Raji (cell line): ENCODE results near the gene DEF6.

Experiments used
- POLR2A ChIP-seq: IDR thresholded peaks from 2 replicates; pipeline ENCODE4 v1.6.1; 2011; ENCODE audit warnings: low read depth, low read length, control low read depth; ENCODE audit not compliant: insufficient read depth

Gene DEF6

DNA sequence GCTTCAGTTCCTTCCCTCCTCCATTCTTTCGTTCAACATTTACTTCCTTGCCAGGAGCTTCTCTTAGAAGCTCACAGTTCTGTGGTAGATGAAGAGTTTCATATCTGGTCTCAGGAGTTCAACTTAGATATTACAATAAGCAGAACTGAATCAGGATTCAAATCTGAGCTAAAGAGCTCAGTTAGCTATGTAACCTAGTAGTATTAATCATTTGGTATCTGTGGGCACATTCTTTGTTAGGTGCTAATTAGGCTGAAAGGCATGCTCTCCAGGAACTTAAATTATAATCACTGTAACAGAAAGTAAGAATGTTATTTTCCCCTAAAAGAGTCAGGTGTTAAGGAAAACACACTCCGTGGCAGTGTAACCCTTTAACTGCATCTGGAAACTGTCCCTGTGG is 29.7 kb upstream of the DEF6 start:
- no peak for TF ChIP-seq POLR2A

DNA sequence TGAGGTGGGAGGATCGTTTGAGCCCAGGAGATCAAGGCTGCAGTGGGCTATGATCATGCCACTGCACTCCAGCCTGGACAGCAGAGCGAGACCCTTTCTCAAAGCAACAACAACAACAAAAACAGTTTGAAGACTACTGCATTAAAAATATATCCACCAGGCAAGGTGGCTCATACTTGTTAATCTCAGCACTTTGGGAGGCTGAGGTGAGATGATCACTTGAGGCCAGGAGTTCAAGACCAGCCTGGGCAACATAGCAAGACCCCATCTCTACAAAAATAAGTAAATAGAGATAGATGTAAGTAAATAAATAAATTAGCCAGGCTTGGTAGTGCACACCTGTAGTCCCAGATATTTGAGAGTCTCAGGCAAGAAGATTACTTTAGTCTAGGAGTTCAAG is 25.6 kb upstream of the DEF6 start:
- TF ChIP-seq POLR2A, result no peak

DNA sequence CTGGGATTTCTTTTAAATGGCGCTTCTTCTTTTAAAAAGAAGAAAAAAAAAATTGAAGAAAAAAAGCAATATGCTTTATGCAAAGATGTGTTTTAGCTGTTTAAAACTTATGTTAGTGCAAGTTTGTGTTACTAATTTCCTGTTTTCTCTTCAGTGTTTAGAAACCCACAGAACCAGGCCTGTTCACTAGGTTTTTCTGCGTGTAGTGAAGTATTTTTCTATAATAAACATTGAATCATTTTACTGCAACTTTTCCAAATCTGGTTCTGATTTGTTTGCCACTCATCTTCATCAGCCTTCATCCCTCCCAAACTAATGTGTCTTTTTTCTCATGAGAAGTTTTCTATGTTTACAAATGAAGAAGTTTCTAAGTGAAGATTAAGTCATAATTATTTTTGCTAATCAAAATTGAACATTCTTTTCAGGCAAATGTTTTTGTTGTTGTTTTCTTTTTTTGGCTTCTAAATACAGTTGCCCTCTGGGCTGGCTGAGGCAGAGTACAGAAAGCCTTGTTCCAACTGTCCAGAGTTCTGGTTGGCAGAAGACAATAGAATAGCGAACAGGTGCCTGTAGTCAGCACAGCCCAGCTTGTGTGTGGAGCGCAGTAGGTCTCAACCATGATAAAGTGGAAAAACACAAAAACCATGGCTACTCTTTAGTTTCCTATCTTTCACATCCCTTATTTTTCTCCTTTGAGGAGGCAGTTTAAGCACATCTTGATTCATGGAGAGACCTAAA is 23.6 kb upstream of the DEF6 start:
- no peak for TF ChIP-seq POLR2A

DNA sequence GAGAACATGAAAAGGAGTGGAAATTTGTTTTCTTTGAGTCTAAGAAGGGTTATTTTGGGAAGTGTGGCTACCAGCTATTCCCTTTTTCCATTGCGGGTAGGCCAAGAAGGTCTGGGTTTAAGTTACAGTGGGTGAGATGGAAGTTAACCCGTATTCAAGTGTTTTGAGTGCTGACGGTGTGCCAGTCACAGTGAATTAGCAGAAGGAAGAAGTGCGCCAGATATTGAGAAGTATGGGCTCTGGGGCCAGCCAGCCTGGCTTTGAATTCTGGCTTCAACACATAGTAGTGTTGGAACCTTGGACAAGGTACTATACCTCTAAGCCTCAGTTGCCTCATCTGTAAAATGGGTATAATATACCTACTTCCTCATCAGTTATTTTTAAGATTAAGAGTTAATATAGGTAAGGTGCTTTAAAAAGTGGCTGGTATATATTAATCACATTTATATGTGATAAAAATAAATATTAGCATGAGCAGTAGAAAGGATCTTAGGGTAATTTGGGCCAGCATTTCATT is 21.8 kb upstream of the DEF6 start:
- no peak for TF ChIP-seq POLR2A

DNA sequence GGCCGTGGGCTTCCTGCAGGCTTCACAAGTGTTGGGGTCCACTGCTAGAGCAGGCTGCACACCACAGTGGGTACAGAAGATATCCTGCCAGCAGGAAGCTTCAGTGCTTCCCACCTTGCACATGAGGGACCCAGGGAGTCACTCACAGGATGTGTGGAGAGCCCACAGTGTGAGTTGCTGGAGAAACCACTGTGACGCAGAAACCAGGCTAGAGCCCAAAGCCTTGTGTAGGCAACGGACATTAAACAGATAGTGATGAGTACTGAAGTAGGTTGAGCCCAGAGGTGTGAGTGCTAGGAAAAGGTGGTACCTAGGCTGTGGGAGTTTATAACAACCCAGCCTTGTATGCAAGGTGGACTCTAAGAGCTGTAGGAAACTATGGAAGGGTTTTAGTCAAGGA is 18.9 kb upstream of the DEF6 start:
- no peak for TF ChIP-seq POLR2A

DNA sequence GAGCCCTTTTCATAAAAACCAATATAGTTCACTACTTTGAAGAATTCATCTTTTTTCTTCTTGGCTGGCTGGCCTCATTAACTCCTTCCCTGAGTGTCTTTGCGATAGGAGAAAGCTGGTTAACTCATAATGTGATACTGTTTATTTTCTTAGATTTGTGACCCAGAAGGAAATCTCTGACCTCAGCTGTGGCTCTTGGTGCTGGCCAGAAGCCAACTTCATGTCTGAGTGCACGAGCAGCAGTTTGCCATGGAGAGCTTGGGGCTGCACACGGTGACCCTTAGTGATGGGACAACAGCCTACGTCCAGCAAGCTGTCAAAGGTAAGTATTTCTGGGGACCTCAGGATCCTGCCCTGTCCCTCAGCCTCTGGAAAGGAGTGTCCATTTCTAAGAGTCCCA is 16.7 kb upstream of the DEF6 start:
- no peak for TF ChIP-seq POLR2A

DNA sequence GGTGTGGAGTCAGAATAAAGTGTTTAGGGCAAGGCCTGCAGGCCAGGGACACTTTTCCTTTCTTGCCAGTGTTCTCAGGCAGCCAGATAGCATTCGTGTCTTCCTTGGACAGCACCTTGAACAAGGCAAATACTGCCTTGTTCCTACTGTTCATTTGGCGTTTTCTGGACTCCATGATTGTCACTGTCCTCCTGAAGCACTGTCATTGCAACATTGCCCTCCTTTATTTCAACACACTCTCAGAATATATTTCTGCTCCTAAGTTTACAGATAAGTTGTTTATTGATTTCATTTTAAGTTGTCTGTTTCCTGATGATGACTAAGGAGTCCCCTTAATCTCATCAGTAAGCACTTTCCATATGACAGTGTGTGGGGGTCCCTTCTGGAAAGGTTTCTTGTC is 15.1 kb upstream of the DEF6 start:
- TF ChIP-seq POLR2A, result no peak

DNA sequence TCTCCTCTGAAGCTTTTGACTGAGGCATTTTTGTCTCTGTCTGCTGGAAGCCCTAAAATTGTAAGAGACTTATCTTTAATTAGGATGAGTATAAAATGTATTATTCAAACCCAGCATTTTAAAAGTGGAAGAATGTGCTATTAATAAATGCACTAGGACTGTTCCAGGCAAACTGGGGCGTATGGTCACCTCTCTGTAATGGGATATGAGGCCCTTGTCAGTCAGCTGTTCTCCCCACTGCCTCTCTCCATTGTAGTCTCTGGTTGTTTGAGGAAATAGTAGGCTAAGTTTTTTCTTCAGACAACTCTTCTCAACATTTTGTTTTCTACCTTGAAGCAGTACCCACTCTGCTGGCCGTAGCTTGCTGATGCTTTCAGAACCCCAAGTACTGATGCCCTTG is 14.3 kb upstream of the DEF6 start:
- TF ChIP-seq POLR2A, result no peak

DNA sequence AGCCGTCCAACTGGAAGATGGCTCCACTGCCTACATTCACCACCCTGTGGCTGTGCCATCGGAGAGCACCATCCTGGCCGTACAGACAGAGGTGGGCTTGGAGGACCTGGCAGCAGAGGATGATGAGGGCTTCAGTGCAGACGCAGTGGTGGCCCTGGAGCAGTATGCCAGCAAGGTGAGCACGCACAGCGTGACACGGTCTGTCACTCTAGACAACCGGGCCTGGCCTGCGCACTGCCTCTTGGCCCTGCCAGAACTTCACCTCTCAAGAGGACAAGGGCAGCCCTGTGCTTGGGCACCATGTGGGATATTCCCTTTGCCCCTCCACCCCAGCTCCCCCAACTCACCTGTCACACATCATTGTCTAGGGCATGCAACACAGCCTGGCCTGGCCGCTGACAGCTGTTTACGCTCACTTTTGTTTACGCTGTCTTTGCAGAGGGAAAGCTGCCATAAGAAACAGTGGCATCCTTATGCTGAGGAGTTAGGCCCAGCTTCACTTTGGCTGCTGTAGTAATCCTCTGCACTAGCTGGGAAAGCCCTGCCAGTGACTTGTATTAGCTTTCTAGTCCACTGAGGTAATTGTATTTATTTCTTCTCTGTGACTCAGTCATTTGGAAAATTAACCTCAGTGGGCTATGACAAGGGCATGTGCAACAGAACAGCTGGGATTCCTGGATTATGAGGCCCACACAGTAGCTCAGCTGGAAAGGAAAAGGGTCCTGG is 9.8 kb upstream of the DEF6 start:
- TF ChIP-seq POLR2A, result no peak

DNA sequence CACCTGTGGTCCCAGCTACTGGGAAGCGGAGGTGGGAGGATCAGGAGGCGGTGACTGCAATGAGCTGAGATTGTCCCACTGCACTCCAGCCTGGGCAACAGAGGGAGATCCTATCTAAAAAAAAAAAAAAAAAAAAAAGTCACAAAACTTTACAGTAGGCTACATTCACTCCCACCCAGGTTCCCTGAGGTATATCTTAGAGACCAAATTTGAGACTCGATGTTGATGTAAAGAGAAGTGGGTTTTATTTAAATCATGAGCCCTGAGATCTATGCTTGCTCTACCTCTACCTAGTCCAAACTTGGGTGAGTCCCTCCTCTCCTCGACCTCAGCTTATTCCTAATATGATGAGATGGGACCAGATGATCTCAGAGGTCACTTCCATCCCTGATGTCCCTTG is 8.8 kb upstream of the DEF6 start:
- no peak for TF ChIP-seq POLR2A

DNA sequence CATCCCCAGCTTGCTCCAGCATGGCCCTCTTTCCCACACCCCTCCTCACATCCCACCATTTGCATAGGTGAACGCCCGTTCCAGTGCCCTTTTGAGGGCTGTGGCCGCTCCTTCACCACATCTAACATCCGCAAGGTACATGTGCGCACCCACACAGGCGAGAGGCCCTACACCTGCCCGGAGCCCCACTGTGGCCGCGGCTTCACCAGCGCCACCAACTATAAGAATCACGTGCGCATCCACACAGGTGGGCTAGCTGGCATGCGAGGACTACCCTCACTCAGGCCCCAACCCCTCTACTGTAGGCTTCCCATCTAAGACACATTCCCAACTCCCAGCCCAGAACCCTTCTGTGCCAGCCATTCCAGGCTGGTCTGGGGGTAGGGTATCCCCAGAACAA is 6.1 kb upstream of the DEF6 start:
- TF ChIP-seq POLR2A, result no peak

DNA sequence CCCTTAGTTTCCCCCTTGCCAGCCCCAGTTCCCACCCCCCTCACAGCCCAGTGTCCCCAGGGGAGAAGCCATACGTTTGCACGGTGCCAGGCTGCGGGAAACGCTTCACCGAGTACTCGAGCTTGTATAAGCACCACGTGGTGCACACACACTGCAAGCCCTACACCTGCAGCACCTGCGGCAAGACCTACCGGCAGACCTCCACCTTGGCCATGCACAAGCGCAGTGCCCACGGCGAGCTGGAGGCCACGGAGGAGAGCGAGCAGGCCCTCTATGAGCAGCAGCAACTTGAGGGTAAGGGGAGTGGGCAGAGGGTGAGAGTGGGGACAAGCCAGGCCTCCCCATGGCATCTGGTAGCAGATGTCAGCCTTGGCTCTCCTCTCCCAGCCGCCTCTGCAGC is 5.1 kb upstream of the DEF6 start:
- no peak for TF ChIP-seq POLR2A

DNA sequence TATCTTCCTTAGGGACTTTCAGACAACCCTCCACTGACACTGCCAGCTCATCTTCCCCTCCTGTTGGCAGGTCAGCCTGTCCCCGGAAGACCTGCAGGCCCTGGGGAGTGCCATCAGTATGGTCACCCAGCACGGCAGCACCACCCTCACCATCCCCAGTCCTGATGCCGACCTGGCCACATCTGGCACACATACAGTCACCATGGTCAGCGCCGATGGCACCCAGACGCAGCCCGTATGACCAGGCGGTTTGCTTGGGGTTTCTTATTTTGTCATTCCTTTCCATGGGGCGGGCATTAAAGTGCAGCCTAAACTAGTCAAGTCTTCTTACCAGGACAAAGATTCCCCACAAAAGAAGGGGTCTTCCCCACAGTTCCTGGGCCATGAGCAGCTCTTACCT is 3.9 kb upstream of the DEF6 start:
- no peak for TF ChIP-seq POLR2A

DNA sequence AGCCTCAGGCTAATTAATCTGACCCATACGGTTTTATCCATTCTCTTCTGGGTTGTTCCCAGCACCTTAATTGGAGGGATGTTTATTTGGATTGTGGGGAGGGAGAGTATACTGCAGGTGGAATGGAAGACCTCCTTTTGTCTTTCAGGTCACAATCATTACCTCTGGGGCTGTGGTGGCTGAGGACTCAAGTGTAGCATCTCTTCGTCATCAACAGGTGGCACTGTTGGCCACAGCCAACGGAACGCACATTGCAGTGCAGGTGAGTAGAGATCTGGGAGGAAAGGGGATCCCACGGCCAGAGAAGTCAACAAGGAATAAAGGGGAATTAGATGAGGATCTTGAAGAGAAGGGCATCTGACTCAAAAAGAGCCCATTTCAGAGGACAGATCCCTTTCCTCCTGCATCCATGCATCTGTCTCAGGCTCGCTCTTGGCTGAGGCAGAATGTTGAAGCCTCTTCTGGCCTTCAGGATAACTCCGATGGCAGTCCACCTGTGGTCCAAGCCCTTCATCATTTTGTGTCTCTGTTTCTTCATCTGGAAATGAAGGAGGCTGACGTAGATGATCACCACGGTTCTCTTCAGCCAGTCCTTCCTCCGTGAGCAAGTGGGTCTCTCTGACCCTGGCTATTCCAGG is 3.2 kb upstream of the DEF6 start:
- no peak for TF ChIP-seq POLR2A

DNA sequence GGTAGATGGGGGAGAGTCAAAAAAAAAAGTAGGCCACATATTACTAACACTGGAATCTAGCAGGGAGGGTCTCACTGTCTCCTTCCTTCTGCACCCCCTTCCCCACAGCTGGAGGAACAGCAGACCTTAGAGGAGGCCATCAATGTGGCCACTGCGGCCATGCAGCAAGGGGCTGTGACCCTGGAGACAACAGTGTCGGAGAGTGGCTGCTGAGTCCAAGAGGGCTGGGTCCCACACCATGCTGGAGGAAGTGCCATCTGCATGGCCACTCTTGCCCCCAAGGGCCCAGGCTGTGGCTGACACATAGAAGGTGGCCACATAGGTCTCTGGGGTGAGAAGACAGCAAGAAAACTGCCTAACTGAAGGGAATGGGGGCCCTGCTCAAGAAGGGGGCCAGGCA is 2.6 kb upstream of the DEF6 start:
- no peak for TF ChIP-seq POLR2A
